SKM-1 treated with dmso at 0.1 percent for 144 hours (cell line): ENCODE measurements around the gene COL28A1.
"Not testable (repeated sequence)": the region's sequence is repeated elsewhere in the genome, so short reads cannot be mapped to it uniquely, and the experiment has no call there.

ENCODE experiments used
- DNase-seq: peaks from one replicate; lab custom pipeline; 2025; ENCODE audit not compliant: unreplicated experiment; lab: John Stamatoyannopoulos, UW

The COL28A1 gene

GRCh38 chr7:7519528-7519927, 16.1 kb downstream of the COL28A1 start:
- DNase-seq = no peak

- no peak for DNase-seq
Observed at GRCh38 chr7:7519056-7519455, 16.6 kb downstream of the COL28A1 start.

- DNase-seq = no peak
Observed at GRCh38 chr7:7517754-7518153, 17.9 kb downstream of the COL28A1 start.

- DNase-seq = no peak
Observed at GRCh38 chr7:7516662-7517061, 19.0 kb downstream of the COL28A1 start.

GRCh38 chr7:7516156-7516555, 19.5 kb downstream of the COL28A1 start:
- DNase-seq = no peak

GRCh38 chr7:7512861-7513597, 22.6 kb downstream of the COL28A1 start:
- DNase-seq = no peak

- no peak for DNase-seq
Observed at GRCh38 chr7:7510794-7511193, 24.9 kb downstream of the COL28A1 start.

GRCh38 chr7:7505915-7506314, 29.8 kb downstream of the COL28A1 start:
- no peak for DNase-seq

GRCh38 chr7:7504910-7505704, 30.6 kb downstream of the COL28A1 start:
- DNase-seq = no peak

GRCh38 chr7:7499892-7500291, 35.8 kb downstream of the COL28A1 start:
- DNase-seq = no peak

GRCh38 chr7:7498856-7499255, 36.8 kb downstream of the COL28A1 start:
- DNase-seq = no peak

GRCh38 chr7:7496311-7496710, 39.4 kb downstream of the COL28A1 start:
- no peak for DNase-seq

GRCh38 chr7:7495171-7495570, 40.5 kb downstream of the COL28A1 start:
- no peak for DNase-seq

GRCh38 chr7:7491044-7491443, 44.6 kb downstream of the COL28A1 start:
- DNase-seq = no peak

GRCh38 chr7:7490003-7490402, 45.7 kb downstream of the COL28A1 start:
- DNase-seq = no peak

GRCh38 chr7:7489546-7489945, 46.1 kb downstream of the COL28A1 start:
- no peak for DNase-seq

- DNase-seq = no peak
Observed at GRCh38 chr7:7486362-7486761, 49.3 kb downstream of the COL28A1 start.

- no peak for DNase-seq
Observed at GRCh38 chr7:7484072-7484471, 51.6 kb downstream of the COL28A1 start.

- no peak for DNase-seq
Observed at GRCh38 chr7:7481802-7482201, 53.9 kb downstream of the COL28A1 start.

- no peak for DNase-seq
Observed at GRCh38 chr7:7479275-7479805, 56.3 kb downstream of the COL28A1 start.

GRCh38 chr7:7478569-7478968, 57.1 kb downstream of the COL28A1 start:
- no peak for DNase-seq

- DNase-seq = not testable (repeated sequence)
Observed at GRCh38 chr7:7477641-7478040, 58.0 kb downstream of the COL28A1 start.
